Large intestine (tissue), 12 donors: Measurements from ENCODE around the gene CEP44. TPM values are rescaled to one million over a fixed set of nuclear protein-coding genes. Genes with fewer than 3 reads are reported as not detected.
A peak's percentile ranks its signal among the peaks of the same experiment; 100 is the strongest.

Experiments used
- DNase-seq, 2 donors: peaks; one replicate each; pipeline versions ENCODE4 v3.0.0 to v3.0.0-alpha.2; 2013
- H3K27ac ChIP-seq: one replicate; pipeline ENCODE4 v1.5.1; 2013; ENCODE audit warnings: low read length
- H3K27me3 ChIP-seq: 2 replicates; pipeline ENCODE4 v1.6.1; 2013; ENCODE audit warnings: low read length; ENCODE audit not compliant: control insufficient read depth, insufficient read depth
- H3K36me3 ChIP-seq: 2 replicates; pipeline ENCODE4 v1.6.1; 2013; ENCODE audit warnings: low read length; ENCODE audit not compliant: control insufficient read depth, insufficient read depth
- H3K4me1 ChIP-seq: one replicate; pipeline ENCODE4 v1.6.1; 2013; ENCODE audit warnings: low read length; ENCODE audit not compliant: control insufficient read depth, insufficient read depth
- H3K4me3 ChIP-seq: one replicate; pipeline ENCODE4 v1.5.1; 2013; ENCODE audit warnings: low read length
- H3K9me3 ChIP-seq: one replicate; pipeline ENCODE4 v1.6.1; 2013; ENCODE audit warnings: mild to moderate bottlenecking, low read depth, low read length, moderate library complexity; ENCODE audit not compliant: control insufficient read depth
- WGBS: methylation state at CpG from one replicate; pipeline ENCODE4 v1.1.5; 2013; ENCODE audit warnings: low lambda C conversion rate; ENCODE audit not compliant: insufficient coverage; 5-methylcytosine and 5-hydroxymethylcytosine counted together
- long read RNA-seq, 11 donors: transcript quantifications; one replicate each; lab custom pipeline, GENCODE V29; 2026
- polyA plus RNA-seq: library from polyadenylated mRNA; unstranded; fragments of 120-200 nt; gene quantifications from one replicate; pipeline ENCODE4 v1.2.1, GENCODE V29; 2013

The CEP44 gene
- polyA plus RNA-seq = 22.2 TPM
- long read RNA-seq, donor 1, partial matches to known transcripts = 0 of 1 reads
- long read RNA-seq, donor 1, other reads (novel, unspliced or antisense) = 0 of 1 reads
- long read RNA-seq, donor 2, partial matches to known transcripts = 26 of 26 reads
- long read RNA-seq, donor 2, other reads (novel, unspliced or antisense) = 0 of 26 reads
- long read RNA-seq, donor 3 = 0 reads
- long read RNA-seq, donor 4 = 0 reads
- long read RNA-seq, donor 5 = 0 reads
- long read RNA-seq, donor 6, partial matches to known transcripts = 9 of 9 reads
- long read RNA-seq, donor 6, other reads (novel, unspliced or antisense) = 0 of 9 reads
- long read RNA-seq, donor 7 = 0 reads
- long read RNA-seq, donor 8, partial matches to known transcripts = 24 of 25 reads
- long read RNA-seq, donor 8, other reads (novel, unspliced or antisense) = 0 of 25 reads
- long read RNA-seq, donor 9, partial matches to known transcripts = 0 of 2 reads
- long read RNA-seq, donor 9, other reads (novel, unspliced or antisense) = 0 of 2 reads
- long read RNA-seq, donor 10, partial matches to known transcripts = 6 of 7 reads
- long read RNA-seq, donor 10, other reads (novel, unspliced or antisense) = 0 of 7 reads
- long read RNA-seq, donor 11, full-length matches to known transcripts = 1 of 1 reads
- long read RNA-seq, donor 11, partial matches to known transcripts = 0 of 1 reads
- long read RNA-seq, donor 11, other reads (novel, unspliced or antisense) = 0 of 1 reads

- H3K4me3 ChIP-seq = peak within 1 kb of the TSS; percentile 86
- DNase-seq = peak; percentile 64 to 96
- H3K27me3 ChIP-seq = no peaks in the 10 kb centered on the region
- H3K9me3 ChIP-seq = no peaks in the 10 kb centered on the region
- H3K4me1 ChIP-seq = no peaks in the 10 kb centered on the region
- H3K27ac ChIP-seq = peak within 1 kb of the TSS; percentile 98
- H3K36me3 ChIP-seq = no peaks in the 10 kb centered on the region
- no CpG with 5 or more reads among the region's 52 CpGs for WGBS
Measured at GRCh38 chr4:174283507-174284471, at the start of gene CEP44, which contains the start of gene FBXO8. Gene CEP44, plus strand, starts transcription at chr4:174283911. Its CDS starts 15,211 bp downstream, at chr4:174299122. Gene FBXO8, minus strand, starts transcription at chr4:174283667. Its CDS starts 20,575 bp downstream, at chr4:174263092.

GRCh38 chr4:174236359-174236758, 47.4 kb upstream of the CEP44 start:
- peaks cover 12% of the 10 kb centered on the region for H3K36me3 ChIP-seq

GRCh38 chr4:174241162-174241561, 42.5 kb upstream of the CEP44 start:
- H3K4me3 ChIP-seq = no peak overlapping the region
- no peak overlapping the region for H3K27ac ChIP-seq
- WGBS = 100% methylated on average over 2 of the region's 3 CpGs

More at GRCh38 chr4:174236359-174236758, 47.4 kb upstream of the CEP44 start:
- 92% methylated on average over 1 of the region's 3 CpGs for WGBS
- DNase-seq = peak in 1 of 2 donors; percentile 54
- Histone ChIP-seq H3K9me3 (no peaks in the 10 kb centered on the region), H3K27me3 (no peaks in the 10 kb centered on the region), H3K27ac (peak overlapping the region; percentile 13), H3K4me1 (no peaks in the 10 kb centered on the region), H3K4me3 (no peak overlapping the region)

GRCh38 chr4:174244441-174244840, 39.3 kb upstream of the CEP44 start:
- H3K9me3 ChIP-seq = no peaks in the 10 kb centered on the region
- no peak overlapping the region for H3K4me3 ChIP-seq
- WGBS = 80% methylated on average over 1 of the region's 1 CpG
- H3K4me1 ChIP-seq = no peaks in the 10 kb centered on the region
- no peaks in the 10 kb centered on the region for H3K27me3 ChIP-seq
- no peak overlapping the region for H3K27ac ChIP-seq
- DNase-seq = no peak
- H3K36me3 ChIP-seq = no peaks in the 10 kb centered on the region

More at GRCh38 chr4:174241162-174241561, 42.5 kb upstream of the CEP44 start:
- Histone ChIP-seq H3K27me3 (no peaks in the 10 kb centered on the region), H3K4me1 (no peaks in the 10 kb centered on the region), H3K9me3 (no peaks in the 10 kb centered on the region), H3K36me3 (peaks cover 12% of the 10 kb centered on the region)
- DNase-seq = no peak

GRCh38 chr4:174245714-174246113, 38.0 kb upstream of the CEP44 start:
- H3K4me3 ChIP-seq = no peak overlapping the region
- DNase-seq = no peak
- 100% methylated on average over 1 of the region's 1 CpG for WGBS

GRCh38 chr4:174248407-174248806, 35.3 kb upstream of the CEP44 start:
- Histone ChIP-seq H3K36me3 (no peaks in the 10 kb centered on the region), H3K27ac (no peak overlapping the region), H3K4me1 (no peaks in the 10 kb centered on the region), H3K27me3 (no peaks in the 10 kb centered on the region), H3K4me3 (no peak overlapping the region), H3K9me3 (no peaks in the 10 kb centered on the region)
- WGBS = no CpG with 5 or more reads among the region's 1 CpG
- no peak for DNase-seq

More at GRCh38 chr4:174245714-174246113, 38.0 kb upstream of the CEP44 start:
- Histone ChIP-seq H3K9me3 (no peaks in the 10 kb centered on the region), H3K36me3 (no peaks in the 10 kb centered on the region), H3K27ac (no peak overlapping the region), H3K27me3 (no peaks in the 10 kb centered on the region), H3K4me1 (no peaks in the 10 kb centered on the region)

GRCh38 chr4:174252412-174252811, 31.3 kb upstream of the CEP44 start:
- no peak overlapping the region for H3K4me3 ChIP-seq
- no peaks in the 10 kb centered on the region for H3K4me1 ChIP-seq
- no peaks in the 10 kb centered on the region for H3K9me3 ChIP-seq
- no peaks in the 10 kb centered on the region for H3K27me3 ChIP-seq
- no peak overlapping the region for H3K27ac ChIP-seq
- DNase-seq = no peak
- WGBS = no CpG with 5 or more reads among the region's 2 CpGs
- peaks cover 4% of the 10 kb centered on the region for H3K36me3 ChIP-seq

- Histone ChIP-seq H3K27ac (no peak overlapping the region), H3K4me1 (no peaks in the 10 kb centered on the region), H3K4me3 (no peak overlapping the region), H3K9me3 (no peaks in the 10 kb centered on the region), H3K27me3 (no peaks in the 10 kb centered on the region), H3K36me3 (peaks cover 8% of the 10 kb centered on the region)
- 100% methylated on average over 1 of the region's 1 CpG for WGBS
- no peak for DNase-seq
Measured at GRCh38 chr4:174254613-174255012, 29.1 kb upstream of the CEP44 start.

- no peak for DNase-seq
- Histone ChIP-seq H3K4me3 (no peak overlapping the region), H3K4me1 (no peaks in the 10 kb centered on the region), H3K27me3 (no peaks in the 10 kb centered on the region), H3K9me3 (no peaks in the 10 kb centered on the region), H3K27ac (no peak overlapping the region), H3K36me3 (peaks cover 8% of the 10 kb centered on the region)
- 91% methylated on average over 1 of the region's 1 CpG for WGBS
Measured at GRCh38 chr4:174255374-174255773, 28.3 kb upstream of the CEP44 start.
